Measurements from ENCODE around the gene MYO5B. TPM values are rescaled to one million over a fixed set of nuclear protein-coding genes. Genes with fewer than 3 reads are reported as not detected.

The MYO5B gene
- polyA plus RNA-seq, 2 of the 4 experiments (the other 2 are of a cell fraction) = 6.4 to 18.4 TPM

- ChIA-PET POLR2A (no interaction called here), CTCF (interaction anchor here (0.8 to 12.5 kb wide), 3 partner anchors 8 to 343 kb away, joined by 3 to 176 read pairs (median 20); no protein-coding TSS in a partner anchor)
- DNase-seq (ENCODE audit: low read depth in 1 of 2, low spot score in 1 of 2) = no peak
- Histone ChIP-seq H3K4me2 (no peak overlapping the region), H3K27ac (no peak overlapping the region), H3K9me3 (no peaks in the 10 kb centered on the region), H3K4me1 (peaks cover 25% of the 10 kb centered on the region), H3K4me3 (no peak overlapping the region)
- FAIRE-seq = no peak
- WGBS (ENCODE audit: missing lambda C conversion rate) = 88% methylated on average over 3 of the region's 3 CpGs
- ATAC-seq = no peak
- TF ChIP-seq HMGXB4 (CRISPR knock-in tag; IDR thresholded peaks at IDR 0.05; ENCODE audit: borderline replicate concordance) (no peak), RARB (CRISPR knock-in tag; IDR thresholded peaks at IDR 0.05) (no peak), MAFK (IDR thresholded peaks at IDR 0.05; ENCODE audit: partially characterized antibody) (peak; percentile 2), HEYL (CRISPR knock-in tag; IDR thresholded peaks at IDR 0.05) (no peak), EHMT2 (IDR thresholded peaks at IDR 0.05; ENCODE audit: low read depth) (no peak), ATOH8 (CRISPR knock-in tag; IDR thresholded peaks at IDR 0.05; ENCODE audit: low read depth) (no peak), RCOR1 (IDR thresholded peaks at IDR 0.05; ENCODE audit: low read depth, low read length) (no peak)
Observed at GRCh38 chr18:49854681-49855080, 340.3 kb downstream of the MYO5B start.

- POLR2A ChIA-PET = no interaction called here
- TF ChIP-seq PBX3 (IDR thresholded peaks at IDR 0.05) (no peak), SMC3 (IDR thresholded peaks at IDR 0.05) (no peak), POLR2A (IDR thresholded peaks at IDR 0.05; ENCODE audit: low read length) (no peak), RCOR1 (IDR thresholded peaks at IDR 0.05; ENCODE audit: low read depth, low read length) (no peak), KDM5A (IDR thresholded peaks at IDR 0.05) (no peak), RAD21 (conservative IDR thresholded peaks at IDR 0.05 in 1 of 2, IDR thresholded peaks at IDR 0.05 in 1 of 2) (no peak)
- H3K4me1 ChIP-seq = peaks cover 28% of the 10 kb centered on the region
- DNase-seq (ENCODE audit: low read depth in 1 of 2, low spot score in 1 of 2) (no peak), ATAC-seq (no peak), FAIRE-seq (no peak)
- 91% methylated on average over 6 of the region's 8 CpGs for WGBS (ENCODE audit: missing lambda C conversion rate)
- no peak overlapping the region for H3K27ac ChIP-seq
- no peak overlapping the region for H3K4me3 ChIP-seq
- CTCF ChIA-PET = interaction anchor here (0.6 to 12.5 kb wide), 4 partner anchors 9 to 342 kb away, joined by 3 to 176 read pairs (median 4); no protein-coding TSS in a partner anchor
- H3K4me2 ChIP-seq = no peak overlapping the region
- no peaks in the 10 kb centered on the region for H3K9me3 ChIP-seq
Observed at GRCh38 chr18:49853436-49853835, 341.5 kb downstream of the MYO5B start.

- Histone ChIP-seq H3K4me1 (peaks cover 28% of the 10 kb centered on the region), H3K27ac (no peak overlapping the region), H3K4me2 (no peak overlapping the region), H3K9me3 (no peaks in the 10 kb centered on the region), H3K4me3 (no peak overlapping the region)
- no peak for ATAC-seq
- ChIA-PET POLR2A (interaction anchor here (0.6 kb wide), 1 partner anchor 211 kb away, joined by 3 read pairs; no protein-coding TSS in a partner anchor), CTCF (interaction anchor here (1.0 to 12.5 kb wide), 5 partner anchors 10 to 341 kb away, joined by 3 to 176 read pairs (median 4); no protein-coding TSS in a partner anchor)
- no peak for DNase-seq (ENCODE audit: low read depth in 1 of 2, low spot score in 1 of 2)
- TF ChIP-seq SMC3 (IDR thresholded peaks at IDR 0.05) = no peak
- TF ChIP-seq ZNF302 (CRISPR knock-in tag; IDR thresholded peaks at IDR 0.05) = no peak
- TF ChIP-seq TFCP2L1 (CRISPR knock-in tag; IDR thresholded peaks at IDR 0.05) = no peak
- no peak for TF ChIP-seq GATA3 (IDR thresholded peaks at IDR 0.05; ENCODE audit: borderline replicate concordance)
- 92% methylated on average over 7 of the region's 7 CpGs for WGBS (ENCODE audit: missing lambda C conversion rate)
- FAIRE-seq = no peak
Observed at GRCh38 chr18:49853011-49853410, 341.9 kb downstream of the MYO5B start.

GRCh38 chr18:49851624-49852023, 343.3 kb downstream of the MYO5B start:
- DNase-seq (ENCODE audit: low read depth in 1 of 2, low spot score in 1 of 2) = no peak
- CTCF ChIA-PET = interaction anchor here (1.5 to 4.5 kb wide), 3 partner anchors 9 to 292 kb away, joined by 3 to 33 read pairs (median 7); no protein-coding TSS in a partner anchor

More at GRCh38 chr18:49851624-49852023, 343.3 kb downstream of the MYO5B start:
- Histone ChIP-seq H3K4me2 (no peak overlapping the region), H3K4me1 (peaks cover 24% of the 10 kb centered on the region), H3K9me3 (no peaks in the 10 kb centered on the region), H3K27ac (peak overlapping the region in 1 of 2 experiments; percentile 57; a peak in 3 of 6 replicates), H3K4me3 (no peak overlapping the region)
- FAIRE-seq (no peak), ATAC-seq (no peak)
- TF ChIP-seq FOSL2 (IDR thresholded peaks at IDR 0.05) (no peak), FOSL2 (CRISPR knock-in tag; IDR thresholded peaks at IDR 0.05) (no peak), POLR2A (IDR thresholded peaks at IDR 0.05; ENCODE audit: low read length) (no peak), RNF2 (IDR thresholded peaks at IDR 0.05; ENCODE audit: borderline replicate concordance, low read depth) (no peak), MAZ (IDR thresholded peaks at IDR 0.05; ENCODE audit: borderline replicate concordance, low read depth, low read length) (no peak), TP53 (CRISPR knock-in tag; IDR thresholded peaks at IDR 0.05) (no peak), CBX2 (IDR thresholded peaks at IDR 0.05; ENCODE audit: borderline replicate concordance, low read depth) (no peak)
- POLR2A ChIA-PET = no interaction called here
- WGBS (ENCODE audit: missing lambda C conversion rate) = 76% methylated on average over 4 of the region's 4 CpGs

All from A549 (cell line).